Measurements from ENCODE around the gene UBASH3B. TPM values are rescaled to one million over a fixed set of nuclear protein-coding genes. Genes with fewer than 3 reads are reported as not detected.
"Not testable (repeated sequence)": the region's sequence is repeated elsewhere in the genome, so short reads cannot be mapped to it uniquely, and the experiment has no call there.

UBASH3B gene
- total RNA-seq, 1 experiment from 2014 or later, result 8.0 TPM

DNA sequence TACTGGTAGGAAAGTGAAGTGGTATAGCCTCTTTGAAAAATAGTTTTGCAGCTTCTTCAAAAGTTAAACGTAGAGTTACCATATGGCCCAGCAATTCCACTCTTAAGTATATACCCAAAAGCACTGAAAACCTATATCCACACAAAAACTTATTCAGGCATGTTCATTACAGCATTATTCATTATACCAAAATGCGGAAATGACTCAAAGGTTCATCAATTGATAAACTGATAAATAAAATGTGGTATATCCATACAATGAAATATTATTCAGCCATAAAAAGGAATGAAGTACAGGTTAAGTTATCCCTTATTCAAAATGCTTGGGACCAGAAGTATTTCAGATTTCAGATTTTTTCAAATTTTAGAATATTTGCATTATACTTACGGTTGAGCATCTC, 35.8 kb upstream of the UBASH3B start:
- no peak overlapping the region for H3K4me3 Mint-ChIP-seq
- no peaks in the 10 kb centered on the region for H3K9me3 ChIP-seq (ENCODE audit: control insufficient read depth, low read depth, low read length)
- H2BK15ac ChIP-seq (ENCODE audit: low read depth, low read length), result no peak overlapping the region
- no peak overlapping the region for H2BK12ac ChIP-seq (ENCODE audit: insufficient read length, low read depth, low read length)
- no peak overlapping the region for H3K4me2 ChIP-seq (ENCODE audit: insufficient read depth, insufficient read length, low read length)
- WGBS (ENCODE audit: extremely low coverage, insufficient read length, low lambda C conversion rate), result no CpG with 5 or more reads among the region's 3 CpGs
- H3K36me3 Mint-ChIP-seq (ENCODE audit: insufficient read depth in 1 of 3, low read depth in 3 of 3), result peaks cover 0 to 5% (median 0%) of the 10 kb centered on the region in 3 experiments; a peak in 2 of 7 replicates
- no peak overlapping the region for H3K23ac ChIP-seq (ENCODE audit: insufficient read length, low read depth, low read length)
- no peaks in the 10 kb centered on the region for H3K27me3 ChIP-seq (ENCODE audit: insufficient read depth, low read length)
- H3K79me2 ChIP-seq (ENCODE audit: insufficient read depth, low read length), result no peaks in the 10 kb centered on the region
- DNase-seq, result no peak
- H2AK5ac ChIP-seq (ENCODE audit: insufficient read length, low read length), result no peak overlapping the region
- H3K18ac ChIP-seq (ENCODE audit: insufficient read length, low read depth, low read length), result no peak overlapping the region
- H3K23me2 ChIP-seq (ENCODE audit: insufficient read length, low read depth, low read length, poor library complexity, severe bottlenecking), result no peaks in the 10 kb centered on the region
- no peak overlapping the region for H3K56ac ChIP-seq (ENCODE audit: insufficient read length, low read depth, low read length)
- no peak overlapping the region for H3K27ac Mint-ChIP-seq
- peaks cover 7% of the 10 kb centered on the region for H3K27me3 Mint-ChIP-seq (ENCODE audit: low read depth)
- H3K9me3 Mint-ChIP-seq, result peaks cover 9 to 10% of the 10 kb centered on the region in 2 experiments
- H2BK120ac ChIP-seq (ENCODE audit: low read depth, low read length, poor library complexity, severe bottlenecking), result no peak overlapping the region
- H3K4ac ChIP-seq (ENCODE audit: low read depth, low read length), result no peak overlapping the region
- no peak overlapping the region for H3K27ac ChIP-seq (ENCODE audit: insufficient read length, low read depth, low read length)
- H3K4me1 ChIP-seq (ENCODE audit: insufficient read depth, low read length), result no peaks in the 10 kb centered on the region
- TF ChIP-seq, protein P1, sequence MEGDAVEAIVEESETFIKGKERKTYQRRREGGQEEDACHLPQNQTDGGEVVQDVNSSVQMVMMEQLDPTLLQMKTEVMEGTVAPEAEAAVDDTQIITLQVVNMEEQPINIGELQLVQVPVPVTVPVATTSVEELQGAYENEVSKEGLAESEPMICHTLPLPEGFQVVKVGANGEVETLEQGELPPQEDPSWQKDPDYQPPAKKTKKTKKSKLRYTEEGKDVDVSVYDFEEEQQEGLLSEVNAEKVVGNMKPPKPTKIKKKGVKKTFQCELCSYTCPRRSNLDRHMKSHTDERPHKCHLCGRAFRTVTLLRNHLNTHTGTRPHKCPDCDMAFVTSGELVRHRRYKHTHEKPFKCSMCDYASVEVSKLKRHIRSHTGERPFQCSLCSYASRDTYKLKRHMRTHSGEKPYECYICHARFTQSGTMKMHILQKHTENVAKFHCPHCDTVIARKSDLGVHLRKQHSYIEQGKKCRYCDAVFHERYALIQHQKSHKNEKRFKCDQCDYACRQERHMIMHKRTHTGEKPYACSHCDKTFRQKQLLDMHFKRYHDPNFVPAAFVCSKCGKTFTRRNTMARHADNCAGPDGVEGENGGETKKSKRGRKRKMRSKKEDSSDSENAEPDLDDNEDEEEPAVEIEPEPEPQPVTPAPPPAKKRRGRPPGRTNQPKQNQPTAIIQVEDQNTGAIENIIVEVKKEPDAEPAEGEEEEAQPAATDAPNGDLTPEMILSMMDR (conservative IDR thresholded peaks at IDR 0.05), result no peak
- H3K4me1 Mint-ChIP-seq, result peaks cover 0 to 3% of the 10 kb centered on the region in 2 experiments; a peak in 1 of 4 replicates
- no peak overlapping the region for H4K5ac ChIP-seq (ENCODE audit: insufficient read length, low read depth, low read length)
- no peak overlapping the region for H2AFZ ChIP-seq (ENCODE audit: low read length)
- no peak overlapping the region for H3K14ac ChIP-seq (ENCODE audit: insufficient read depth, low read length)
- H2BK5ac ChIP-seq (ENCODE audit: insufficient read length, low read length), result no peak overlapping the region
- no peaks in the 10 kb centered on the region for H4K20me1 ChIP-seq (ENCODE audit: control insufficient read depth, insufficient read depth, insufficient read length)
- H2BK20ac ChIP-seq (ENCODE audit: low read depth, low read length, poor library complexity, severe bottlenecking), result no peak overlapping the region
- no peak overlapping the region for H3K9ac ChIP-seq (ENCODE audit: extremely low read depth, insufficient read length, low read length)
- no peak overlapping the region for H3T11ph ChIP-seq (ENCODE audit: low read length)
- H4K91ac ChIP-seq (ENCODE audit: insufficient read length, low read depth, low read length), result no peak overlapping the region
- no peaks in the 10 kb centered on the region for H3K79me1 ChIP-seq (ENCODE audit: insufficient read depth, low read depth, low read length, poor library complexity, severe bottlenecking)
- no peak overlapping the region for H4K8ac ChIP-seq (replicated peaks; ENCODE audit: insufficient read length, low read depth, low read length)

DNA sequence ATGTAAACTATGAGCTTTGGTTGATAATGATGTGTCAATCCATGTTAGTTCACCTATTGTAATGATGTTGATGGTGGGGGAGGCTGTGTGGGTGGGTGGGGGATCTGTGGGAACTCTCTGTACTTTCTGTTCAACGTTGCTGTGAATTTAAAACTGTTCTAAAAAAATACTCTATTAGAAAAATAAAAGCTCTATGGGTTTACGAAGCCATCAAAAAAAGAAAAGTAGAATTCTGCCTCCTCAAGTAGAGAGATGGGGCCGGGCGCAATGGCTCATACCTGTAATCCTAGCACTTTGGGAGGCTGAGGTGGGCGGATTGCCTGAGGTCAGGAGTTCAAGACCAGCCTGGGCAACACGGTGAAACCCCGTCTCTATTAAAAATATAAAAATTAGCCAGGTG, 30.0 kb upstream of the UBASH3B start:
- not testable (repeated sequence) for H3K36me3 Mint-ChIP-seq (ENCODE audit: insufficient read depth in 1 of 3, low read depth in 3 of 3); H3K27ac Mint-ChIP-seq; H3K79me1 ChIP-seq (ENCODE audit: insufficient read depth, low read depth, low read length, poor library complexity, severe bottlenecking); H2BK5ac ChIP-seq (ENCODE audit: insufficient read length, low read length); H2AK5ac ChIP-seq (ENCODE audit: insufficient read length, low read length); H3K79me2 ChIP-seq (ENCODE audit: insufficient read depth, low read length); H3K27ac ChIP-seq (ENCODE audit: insufficient read length, low read depth, low read length); H3K27me3 ChIP-seq (ENCODE audit: insufficient read depth, low read length); DNase-seq; H4K8ac ChIP-seq (replicated peaks; ENCODE audit: insufficient read length, low read depth, low read length); H3K4me1 ChIP-seq (ENCODE audit: insufficient read depth, low read length); H2BK20ac ChIP-seq (ENCODE audit: low read depth, low read length, poor library complexity, severe bottlenecking); H3K9me3 ChIP-seq (ENCODE audit: control insufficient read depth, low read depth, low read length); H4K5ac ChIP-seq (ENCODE audit: insufficient read length, low read depth, low read length); H3K23ac ChIP-seq (ENCODE audit: insufficient read length, low read depth, low read length); H3K14ac ChIP-seq (ENCODE audit: insufficient read depth, low read length); H4K91ac ChIP-seq (ENCODE audit: insufficient read length, low read depth, low read length); H3K56ac ChIP-seq (ENCODE audit: insufficient read length, low read depth, low read length); H2AFZ ChIP-seq (ENCODE audit: low read length); H3K9ac ChIP-seq (ENCODE audit: extremely low read depth, insufficient read length, low read length); H3K18ac ChIP-seq (ENCODE audit: insufficient read length, low read depth, low read length); H3K9me3 Mint-ChIP-seq; H2BK15ac ChIP-seq (ENCODE audit: low read depth, low read length); H3K4me1 Mint-ChIP-seq; H3K27me3 Mint-ChIP-seq (ENCODE audit: low read depth); H3T11ph ChIP-seq (ENCODE audit: low read length); H2BK120ac ChIP-seq (ENCODE audit: low read depth, low read length, poor library complexity, severe bottlenecking); H3K4me3 Mint-ChIP-seq; H4K20me1 ChIP-seq (ENCODE audit: control insufficient read depth, insufficient read depth, insufficient read length); H3K23me2 ChIP-seq (ENCODE audit: insufficient read length, low read depth, low read length, poor library complexity, severe bottlenecking); H3K4me2 ChIP-seq (ENCODE audit: insufficient read depth, insufficient read length, low read length); H3K4ac ChIP-seq (ENCODE audit: low read depth, low read length); H2BK12ac ChIP-seq (ENCODE audit: insufficient read length, low read depth, low read length)
- no CpG with 5 or more reads among the region's 7 CpGs for WGBS (ENCODE audit: extremely low coverage, insufficient read length, low lambda C conversion rate)
